Left ventricle myocardium inferior (tissue), 1 donor: ENCODE results near the gene CTTNBP2NL. TPM values are rescaled to one million over a fixed set of nuclear protein-coding genes. Genes with fewer than 3 reads are reported as not detected.

Experiments used
- DNase-seq: peaks from one replicate; pipeline ENCODE4 v3.0.0-alpha.2; 2020
- H3K27ac ChIP-seq: fragments of 200-600 bp; replicated peaks from 2 replicates; pipeline ENCODE4 v1.8.0; 2021
- H3K27me3 ChIP-seq: fragments of 200-600 bp; 2 replicates; pipeline ENCODE4 v1.8.0; 2021; ENCODE audit warnings: low read depth
- H3K36me3 ChIP-seq: fragments of 200-600 bp; 2 replicates; pipeline ENCODE4 v1.8.0; 2021
- H3K4me1 ChIP-seq: fragments of 200-600 bp; 2 replicates; pipeline ENCODE4 v1.8.0; 2021
- H3K4me3 ChIP-seq: fragments of 200-600 bp; 2 replicates; pipeline ENCODE4 v1.8.0; 2021; ENCODE audit warnings: mild to moderate bottlenecking, moderate library complexity
- H3K9me3 ChIP-seq: fragments of 200-600 bp; replicated peaks from 2 replicates; pipeline ENCODE4 v1.8.0; 2021
- intact Hi-C: fragments of 100-400 bp; cut with micrococcal nuclease; formaldehyde crosslinking; loops from one replicate; pipeline ENCODE4 v1.11.0; 2022
- total RNA-seq: library from RNA; stranded (reverse); fragmentation: NEBNext Ultra II Directional; extraction: Animal tissue kit (Norgen Biotek cat#: 25700); gene quantifications from one replicate; pipeline ENCODE4 v1.2.1, GENCODE V29; 2021
- TF ChIP-seq, protein P1 (sequence below): fragments of 200-600 bp; IDR thresholded peaks from 2 replicates; pipeline ENCODE4 v1.8.0; 2021; ENCODE audit warnings: antibody characterized with exemption, mild to moderate bottlenecking, borderline replicate concordance
- donor health status: DM: no; HTN: yes; CAD: no; lungs with severe emphysema.

CTTNBP2NL gene
- total RNA-seq, 1 donor from 2014 or later, result 14.3 TPM

DNA sequence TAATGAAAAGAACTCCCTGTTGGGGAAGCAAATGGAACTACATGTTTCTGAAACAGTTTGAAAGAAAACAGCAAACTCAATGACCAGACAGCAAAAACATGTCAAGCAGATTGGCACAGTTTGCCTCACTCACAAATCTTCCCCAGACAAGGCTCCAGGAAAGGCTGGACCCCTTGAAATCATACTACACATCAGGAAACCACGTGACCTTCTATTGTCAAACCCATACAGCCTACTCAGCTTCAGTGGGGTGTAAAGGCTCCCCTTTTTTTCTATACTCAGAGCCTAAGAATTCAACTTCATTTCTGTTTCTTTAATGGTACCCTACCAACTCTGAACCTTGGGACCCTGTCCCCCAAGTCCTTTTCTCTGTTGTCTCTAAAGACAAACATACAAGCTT lies 15.7 kb upstream of the CTTNBP2NL start:
- Histone ChIP-seq H3K27me3 (peaks cover 10% of the 10 kb centered on the region), H3K4me3 (no peak overlapping the region), H3K9me3 (no peaks in the 10 kb centered on the region), H3K27ac (no peak overlapping the region), H3K4me1 (peaks cover 4% of the 10 kb centered on the region), H3K36me3 (no peaks in the 10 kb centered on the region)
- intact Hi-C loops, result no loop called here
- TF ChIP-seq, protein P1, sequence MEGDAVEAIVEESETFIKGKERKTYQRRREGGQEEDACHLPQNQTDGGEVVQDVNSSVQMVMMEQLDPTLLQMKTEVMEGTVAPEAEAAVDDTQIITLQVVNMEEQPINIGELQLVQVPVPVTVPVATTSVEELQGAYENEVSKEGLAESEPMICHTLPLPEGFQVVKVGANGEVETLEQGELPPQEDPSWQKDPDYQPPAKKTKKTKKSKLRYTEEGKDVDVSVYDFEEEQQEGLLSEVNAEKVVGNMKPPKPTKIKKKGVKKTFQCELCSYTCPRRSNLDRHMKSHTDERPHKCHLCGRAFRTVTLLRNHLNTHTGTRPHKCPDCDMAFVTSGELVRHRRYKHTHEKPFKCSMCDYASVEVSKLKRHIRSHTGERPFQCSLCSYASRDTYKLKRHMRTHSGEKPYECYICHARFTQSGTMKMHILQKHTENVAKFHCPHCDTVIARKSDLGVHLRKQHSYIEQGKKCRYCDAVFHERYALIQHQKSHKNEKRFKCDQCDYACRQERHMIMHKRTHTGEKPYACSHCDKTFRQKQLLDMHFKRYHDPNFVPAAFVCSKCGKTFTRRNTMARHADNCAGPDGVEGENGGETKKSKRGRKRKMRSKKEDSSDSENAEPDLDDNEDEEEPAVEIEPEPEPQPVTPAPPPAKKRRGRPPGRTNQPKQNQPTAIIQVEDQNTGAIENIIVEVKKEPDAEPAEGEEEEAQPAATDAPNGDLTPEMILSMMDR, result no peak
- DNase-seq, result no peak

DNA sequence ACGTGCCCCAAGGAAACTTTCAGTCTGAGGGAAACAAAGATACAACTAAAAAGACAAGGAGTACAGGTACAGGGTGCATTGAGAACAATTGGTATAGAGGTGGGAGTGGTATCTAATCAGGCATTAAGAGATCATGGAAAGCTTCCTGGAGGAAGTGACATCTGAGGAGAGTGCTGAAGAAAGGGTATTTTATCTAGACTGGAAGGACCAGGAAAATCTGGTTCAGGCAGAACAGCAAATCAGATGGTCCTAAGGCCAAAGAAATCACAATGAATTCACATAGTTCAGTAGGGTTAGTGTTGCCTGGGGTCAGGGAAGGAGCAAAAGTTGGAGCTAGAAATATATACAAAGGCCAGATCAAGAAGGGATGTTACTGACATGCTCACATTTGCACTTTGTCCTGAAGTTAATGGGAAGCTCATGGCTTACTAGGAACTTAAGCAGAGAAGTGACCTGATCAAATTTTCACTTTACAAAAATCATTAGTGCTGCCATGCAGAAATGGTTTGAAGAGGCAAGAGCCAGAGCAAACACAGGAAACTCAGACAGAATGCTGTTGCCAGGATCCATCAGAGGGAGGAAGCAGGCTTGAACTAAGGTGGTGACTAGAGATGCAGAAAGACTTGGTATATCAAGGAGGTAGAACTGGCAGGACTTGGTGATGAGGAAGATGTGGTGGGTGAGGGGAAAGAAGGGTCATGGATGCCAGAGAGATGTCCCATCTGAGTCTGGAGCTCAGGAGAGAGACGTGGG lies 14.5 kb upstream of the CTTNBP2NL start:
- Histone ChIP-seq H3K4me3 (no peak overlapping the region), H3K27ac (no peak overlapping the region), H3K4me1 (peaks cover 4% of the 10 kb centered on the region), H3K36me3 (no peaks in the 10 kb centered on the region), H3K27me3 (peaks cover 10% of the 10 kb centered on the region), H3K9me3 (no peaks in the 10 kb centered on the region)
- no peak for DNase-seq
- intact Hi-C loops, result no loop called here
- TF ChIP-seq, protein P1, result no peak

DNA sequence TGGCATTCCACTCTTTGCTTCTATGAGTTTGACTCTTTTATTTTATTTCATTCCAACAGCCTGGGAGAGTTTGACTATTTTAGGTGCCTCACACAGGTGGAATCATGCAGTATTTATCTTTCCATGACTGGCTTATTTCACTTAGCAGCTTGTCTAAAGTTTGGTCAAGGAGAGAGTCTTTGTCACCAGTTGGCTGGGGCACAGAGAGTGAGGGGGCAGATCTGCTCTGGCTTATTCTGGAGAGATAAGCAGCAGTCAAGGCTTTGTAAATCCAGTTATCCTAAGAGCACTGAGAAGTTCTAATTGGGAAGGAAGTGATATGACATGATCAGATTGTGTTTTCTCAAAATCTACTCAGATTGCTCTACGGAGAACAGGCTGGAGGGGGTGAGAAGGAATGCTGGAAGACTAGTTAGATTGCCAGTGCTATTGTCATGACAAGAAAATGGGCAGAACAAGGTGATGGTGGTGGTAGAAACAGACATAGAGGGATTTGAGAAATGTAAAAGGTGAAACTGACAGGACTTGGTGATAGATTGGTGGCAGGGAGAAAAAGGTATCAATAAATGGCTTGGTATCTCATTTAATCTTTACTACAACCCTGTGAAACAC lies 12.1 kb upstream of the CTTNBP2NL start:
- intact Hi-C loops, result no loop called here
- Histone ChIP-seq H3K36me3 (no peaks in the 10 kb centered on the region), H3K9me3 (no peaks in the 10 kb centered on the region), H3K27ac (no peak overlapping the region), H3K4me3 (no peak overlapping the region), H3K27me3 (peaks cover 10% of the 10 kb centered on the region), H3K4me1 (peaks cover 11% of the 10 kb centered on the region)
- TF ChIP-seq, protein P1, result no peak
- DNase-seq, result no peak

DNA sequence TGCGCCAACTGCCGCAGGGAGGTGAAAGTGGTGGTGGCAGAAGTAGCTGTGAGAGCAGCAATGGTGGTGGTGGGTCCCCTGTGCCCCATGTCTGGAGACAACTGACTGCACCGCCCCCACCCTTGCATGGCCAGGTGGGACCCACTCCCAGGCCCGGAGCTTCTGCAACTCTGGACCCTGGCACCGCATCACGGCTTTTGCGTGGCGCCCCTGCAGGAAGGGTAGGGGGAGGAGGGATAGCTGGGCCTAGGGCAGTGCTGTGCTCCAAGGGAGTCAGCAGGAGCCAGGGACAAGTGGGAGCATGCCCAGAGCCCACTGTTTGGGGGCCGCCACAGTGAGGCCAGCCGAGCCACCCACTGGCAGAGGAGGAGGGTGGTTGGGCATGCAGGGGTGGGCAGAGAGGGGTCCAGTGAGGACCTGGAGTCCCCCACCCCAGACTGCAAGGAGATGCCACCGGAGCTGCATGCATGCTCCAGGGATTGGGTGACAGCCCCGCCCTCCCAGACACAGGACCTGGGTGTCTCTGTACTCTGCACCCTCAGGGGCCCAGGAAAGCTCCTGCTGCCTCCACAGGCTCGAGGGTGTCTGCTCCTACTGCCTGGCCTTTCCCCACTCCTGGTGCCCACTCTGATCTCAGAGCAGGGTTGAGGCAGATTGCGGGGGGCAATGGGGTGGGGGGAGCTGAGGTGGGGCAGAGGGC lies 9.8 kb upstream of the CTTNBP2NL start:
- intact Hi-C loops, result no loop called here
- H3K4me1 ChIP-seq, result peaks cover 23% of the 10 kb centered on the region
- TF ChIP-seq, protein P1, result no peak
- no peaks in the 10 kb centered on the region for H3K9me3 ChIP-seq
- no peak for DNase-seq
- H3K36me3 ChIP-seq, result no peaks in the 10 kb centered on the region
- H3K4me3 ChIP-seq, result no peak overlapping the region
- H3K27ac ChIP-seq, result no peak overlapping the region
- peaks cover 10% of the 10 kb centered on the region for H3K27me3 ChIP-seq

DNA sequence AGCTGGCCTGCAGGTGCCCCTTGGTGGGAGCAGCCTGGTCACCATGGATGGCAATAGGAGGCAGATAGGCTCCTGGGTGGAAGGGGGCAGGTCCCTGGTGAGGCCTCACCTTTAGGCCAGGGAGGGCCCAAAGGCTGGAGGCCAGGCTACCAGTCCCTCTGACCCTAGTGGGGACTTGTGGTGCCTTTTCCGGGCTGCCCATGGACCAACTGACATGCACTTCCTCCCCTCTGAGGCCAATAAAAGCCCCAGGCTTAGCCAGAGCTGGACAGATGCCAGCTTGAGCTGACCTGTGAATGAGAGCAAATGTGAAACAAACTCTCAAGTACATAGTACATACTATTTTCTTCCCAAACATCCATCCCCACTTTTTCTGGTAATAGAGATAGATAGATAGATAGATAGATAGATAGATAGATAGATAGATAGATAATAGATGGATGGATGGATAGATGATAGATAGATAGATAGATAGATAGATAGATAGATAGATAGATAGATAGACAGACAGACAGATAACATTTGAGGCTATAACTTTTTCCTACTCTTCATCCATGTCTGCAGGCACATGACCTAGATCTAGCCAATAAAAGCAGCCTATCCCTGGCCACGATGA lies 9.2 kb upstream of the CTTNBP2NL start:
- DNase-seq, result no peak
- peaks cover 10% of the 10 kb centered on the region for H3K27me3 ChIP-seq

More for the DNA sequence above, 9.2 kb upstream of the CTTNBP2NL start:
- intact Hi-C loops, result no loop called here
- no peaks in the 10 kb centered on the region for H3K36me3 ChIP-seq
- TF ChIP-seq, protein P1, result no peak
- H3K4me1 ChIP-seq, result peaks cover 28% of the 10 kb centered on the region
- H3K27ac ChIP-seq, result no peak overlapping the region
- no peaks in the 10 kb centered on the region for H3K9me3 ChIP-seq
- H3K4me3 ChIP-seq, result no peak overlapping the region
